OCI-LY7 (cell line): Measurements from ENCODE around the gene CHL1. TPM values are rescaled to one million over a fixed set of nuclear protein-coding genes. Genes with fewer than 3 reads are reported as not detected.

ENCODE experiments used
- BruUV-seq: library from RNA; stranded (reverse); fragments of 400-500 nt; replicated peaks from 2 replicates; lab custom pipeline; 2021; lab: Mats Ljungman, UMichigan
- CTCF ChIA-PET: fragments of 300-600 bp; sonication (Branson Sonifier 250); formaldehyde crosslinking; loops from one replicate; lab custom pipeline; 2022; ENCODE audit warnings: antibody characterized with exemption; ENCODE audit not compliant: unreplicated experiment; lab: Charles Lee
- POLR2A ChIA-PET: fragments of 300-600 bp; sonication (Branson Sonifier 250); formaldehyde crosslinking; loops from one replicate; lab custom pipeline; 2022; ENCODE audit warnings: antibody characterized with exemption; lab: Charles Lee
- DNase-seq: peaks from one replicate; pipeline ENCODE4 v3.0.0-alpha.2; 2015; ENCODE audit warnings: low spot score
- H2AFZ ChIP-seq: fragments of 200-600 bp; sonication (generic), shearing (Covaris generic); 2 replicates; pipeline ENCODE4 v1.6.1; 2014; ENCODE audit warnings: mild to moderate bottlenecking, antibody characterized with exemption, low read length, moderate library complexity
- H3K27ac ChIP-seq: fragments of 200-600 bp; sonication (generic); 2 replicates; pipeline ENCODE4 v1.5.1; 2014; ENCODE audit warnings: mixed run types, low read depth, mild to moderate bottlenecking, moderate library complexity, low read length, inconsistent platforms; ENCODE audit not compliant: poor library complexity, severe bottlenecking
- H3K36me3 ChIP-seq: fragments of 200-600 bp; sonication (generic); 2 replicates; pipeline ENCODE4 v1.6.1; 2014; ENCODE audit warnings: mild to moderate bottlenecking, antibody characterized with exemption, low read length, moderate library complexity, mixed read lengths; ENCODE audit not compliant: insufficient read depth
- H3K4me1 ChIP-seq: fragments of 200-600 bp; sonication (generic); 2 replicates; pipeline ENCODE4 v1.5.1; 2014; ENCODE audit warnings: mild to moderate bottlenecking, low read length; ENCODE audit not compliant: insufficient read depth, poor library complexity, severe bottlenecking
- H3K4me2 ChIP-seq: fragments of 200-600 bp; sonication (generic); 2 replicates; pipeline ENCODE4 v1.6.1; 2014; ENCODE audit warnings: mild to moderate bottlenecking, low read length
- H3K4me3 ChIP-seq: fragments of 200-600 bp; sonication (generic); 2 replicates; pipeline ENCODE4 v1.5.1; 2014; ENCODE audit warnings: mild to moderate bottlenecking, low read depth, low read length; ENCODE audit not compliant: poor library complexity, severe bottlenecking
- H3K79me2 ChIP-seq: fragments of 200-600 bp; sonication (generic); 2 replicates; pipeline ENCODE4 v1.6.1; 2016; ENCODE audit warnings: low read depth, mild to moderate bottlenecking, low read length, moderate library complexity, mixed read lengths; ENCODE audit not compliant: insufficient read depth
- H3K9me2 ChIP-seq: fragments of 200-600 bp; sonication (generic); 2 replicates; pipeline ENCODE4 v1.6.1; 2016; ENCODE audit warnings: mild to moderate bottlenecking, low read length, mixed read lengths; ENCODE audit not compliant: insufficient read depth
- H3K9me3 ChIP-seq: fragments of 200-600 bp; sonication (generic); 2 replicates; pipeline ENCODE4 v1.6.1; 2014; ENCODE audit warnings: mild to moderate bottlenecking, mixed run types, low read length, mixed read lengths
- H4K20me1 ChIP-seq: fragments of 200-600 bp; sonication (generic); 2 replicates; pipeline ENCODE4 v1.6.1; 2014; ENCODE audit warnings: mild to moderate bottlenecking, antibody characterized with exemption, low read length, moderate library complexity, mixed read lengths; ENCODE audit not compliant: insufficient read depth
- CTCF ChIP-seq: fragments of 200-600 bp; sonication (generic); conservative IDR thresholded peaks from 2 replicates; pipeline ENCODE4 v1.5.1; 2014; ENCODE audit warnings: mild to moderate bottlenecking, antibody characterized with exemption, low read length, moderate library complexity, mixed read lengths
- EZH2phosphoT487 ChIP-seq: fragments of 200-600 bp; sonication (generic); IDR thresholded peaks from 2 replicates; pipeline ENCODE4 v1.6.1; 2018; ENCODE audit warnings: low read depth, borderline replicate concordance, mild to moderate bottlenecking, mixed run types, antibody characterized with exemption, low read length, moderate library complexity, mixed read lengths
- intact Hi-C: fragments of 100-400 bp; cut with micrococcal nuclease; formaldehyde crosslinking; loops from one replicate; pipeline ENCODE4 v1.10.0; 2022; ENCODE audit not compliant: unreplicated experiment
- total RNA-seq, 2 experiments: library from RNA; depleted of rRNA in 1 of 2; stranded (reverse); fragments of >200 nt in 1 of 2; shearing (Covaris generic) in 1 of 2; gene quantifications; 2 replicates each; pipeline ENCODE4 v1.2.3, GENCODE V29; 2014 to 2022

CHL1 gene
- total RNA-seq, 2 experiments from 2014 or later: 0.51 TPM; not detected in 1

GRCh38 chr3:260898-261297, 64.3 kb downstream of the CHL1 start:
- no TSS peak for BruUV-seq
- Histone ChIP-seq H4K20me1 (no peaks in the 10 kb centered on the region), H2AFZ (no peak overlapping the region), H3K9me2 (no peaks in the 10 kb centered on the region), H3K4me1 (no peaks in the 10 kb centered on the region), H3K4me2 (no peak overlapping the region), H3K9me3 (no peaks in the 10 kb centered on the region), H3K4me3 (no peak overlapping the region), H3K36me3 (no peaks in the 10 kb centered on the region), H3K79me2 (no peaks in the 10 kb centered on the region), H3K27ac (no peak overlapping the region)
- DNase-seq: no peak
- ChIA-PET CTCF (no interaction called here), POLR2A (interaction anchor here (0.7 to 4.3 kb wide), 5 partner anchors 9 to 56 kb away, joined by 3 to 22 read pairs (median 5); no protein-coding TSS in a partner anchor)
- TF ChIP-seq CTCF (no peak), EZH2phosphoT487 (no peak)
- intact Hi-C loops: no loop called here

DNA sequence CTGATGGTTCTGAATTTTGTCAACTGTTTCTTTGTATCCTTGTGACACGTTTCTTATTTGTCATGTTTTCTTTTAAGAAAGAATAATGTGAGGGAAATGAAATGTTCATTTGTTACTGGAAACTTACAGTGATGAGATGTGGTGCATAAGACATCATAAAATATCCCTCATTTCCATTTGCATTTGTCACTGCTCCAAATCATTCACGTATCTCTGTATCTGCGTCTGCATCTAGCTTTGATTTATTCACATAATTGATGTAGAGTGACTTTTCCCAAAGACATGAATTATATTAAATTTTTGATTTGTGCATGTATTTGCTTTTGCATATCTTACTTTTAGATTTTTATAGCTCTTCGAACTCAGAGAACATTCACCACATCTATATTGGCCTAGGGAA, 66.8 kb downstream of the CHL1 start:
- H3K36me3 ChIP-seq: no peaks in the 10 kb centered on the region
- no peak overlapping the region for H3K27ac ChIP-seq
- no peak for DNase-seq
- no peaks in the 10 kb centered on the region for H3K4me1 ChIP-seq
- CTCF ChIA-PET: interaction anchor here (1.0 kb wide), 1 partner anchor 10 kb away, joined by 3 read pairs; no protein-coding TSS in a partner anchor
- no peak overlapping the region for H2AFZ ChIP-seq
- no peak overlapping the region for H3K4me3 ChIP-seq
- no peak overlapping the region for H3K4me2 ChIP-seq
- no peaks in the 10 kb centered on the region for H4K20me1 ChIP-seq
- BruUV-seq: no TSS peak
- no peaks in the 10 kb centered on the region for H3K9me3 ChIP-seq
- no peaks in the 10 kb centered on the region for H3K9me2 ChIP-seq
- intact Hi-C loops: no loop called here
- TF ChIP-seq CTCF (no peak), EZH2phosphoT487 (no peak)
- POLR2A ChIA-PET: interaction anchor here (1.0 to 1.2 kb wide), 3 partner anchors 10 to 14 kb away, joined by 3 to 7 read pairs (median 4); no protein-coding TSS in a partner anchor
- no peaks in the 10 kb centered on the region for H3K79me2 ChIP-seq

DNA sequence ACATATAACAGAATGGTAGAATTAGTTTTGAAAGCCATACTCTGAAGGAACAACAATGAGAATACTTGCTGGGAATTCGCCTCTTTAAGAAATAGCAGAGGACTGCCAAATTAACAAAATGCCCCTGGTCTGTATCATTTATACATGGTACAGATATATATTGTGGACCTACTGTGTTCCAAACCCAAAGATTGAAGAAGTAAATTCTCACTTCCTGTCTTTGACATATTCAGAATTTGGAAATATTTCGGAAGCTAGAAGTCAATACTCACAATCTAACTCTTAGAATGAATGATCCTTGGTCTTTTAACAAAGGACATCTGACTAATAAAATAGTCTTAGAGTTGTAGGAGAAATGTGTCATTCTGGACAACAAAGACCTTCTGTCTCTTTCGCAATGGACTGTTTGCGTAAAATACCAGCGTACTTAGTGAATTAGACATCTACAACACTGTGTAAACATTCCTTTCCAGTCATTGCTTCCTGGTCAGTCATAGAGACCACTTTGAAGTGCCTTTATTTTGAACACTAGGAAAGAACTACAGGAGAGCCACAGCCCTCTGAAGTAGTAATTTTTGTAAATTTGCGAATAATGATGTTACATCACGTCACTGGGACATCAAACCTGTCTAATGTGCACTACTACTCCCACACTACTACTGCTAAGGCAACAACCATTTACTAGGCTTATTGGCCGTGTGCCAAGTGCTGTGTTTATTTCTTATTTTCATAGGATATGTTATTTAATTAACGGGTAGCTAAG, 68.0 kb downstream of the CHL1 start:
- DNase-seq: no peak
- CTCF ChIA-PET: no interaction called here
- no peaks in the 10 kb centered on the region for H3K79me2 ChIP-seq
- H3K4me1 ChIP-seq: no peaks in the 10 kb centered on the region
- no peaks in the 10 kb centered on the region for H3K9me3 ChIP-seq
- no peak overlapping the region for H3K4me2 ChIP-seq
- BruUV-seq: no TSS peak
- TF ChIP-seq EZH2phosphoT487: no peak
- TF ChIP-seq CTCF: no peak
- no peaks in the 10 kb centered on the region for H4K20me1 ChIP-seq
- no peaks in the 10 kb centered on the region for H3K36me3 ChIP-seq
- H3K27ac ChIP-seq: no peak overlapping the region
- H3K4me3 ChIP-seq: no peak overlapping the region
- intact Hi-C loops: no loop called here
- H3K9me2 ChIP-seq: no peaks in the 10 kb centered on the region
- POLR2A ChIA-PET: interaction anchor here (1.1 kb wide), 1 partner anchor 14 kb away, joined by 3 read pairs; no protein-coding TSS in a partner anchor
- no peak overlapping the region for H2AFZ ChIP-seq
